Right kidney (tissue), 1 donor: ENCODE measurements around the gene HINT3.
"Not testable (repeated sequence)": the region's sequence is repeated elsewhere in the genome, so short reads cannot be mapped to it uniquely, and the experiment has no call there.

Experiments
- DNase-seq: peaks from one replicate; pipeline ENCODE4 v3.0.0-alpha.2; 2016

The HINT3 gene

GRCh38 chr6:125995972-125996580 lies 39.5 kb downstream of the HINT3 start:
- DNase-seq: no peak

- no peak for DNase-seq
Measured at GRCh38 chr6:126002755-126003679, 46.4 kb downstream of the HINT3 start.

- DNase-seq: no peak
Measured at GRCh38 chr6:126007800-126008199, 51.2 kb downstream of the HINT3 start.

GRCh38 chr6:126010040-126010439 lies 53.5 kb downstream of the HINT3 start:
- DNase-seq: no peak

- no peak for DNase-seq
Measured at GRCh38 chr6:126015863-126016262, 59.3 kb downstream of the HINT3 start.

GRCh38 chr6:126016591-126016990 lies 60.0 kb downstream of the HINT3 start:
- no peak for DNase-seq

GRCh38 chr6:126017668-126018067 lies 61.1 kb downstream of the HINT3 start:
- DNase-seq: no peak

GRCh38 chr6:126020305-126021050 lies 63.9 kb downstream of the HINT3 start:
- no peak for DNase-seq

- not testable (repeated sequence) for DNase-seq
Measured at GRCh38 chr6:126023474-126023873, 66.9 kb downstream of the HINT3 start.

GRCh38 chr6:126026001-126026400 lies 69.4 kb downstream of the HINT3 start:
- DNase-seq: no peak

- no peak for DNase-seq
Measured at GRCh38 chr6:126027601-126028000, 71.0 kb downstream of the HINT3 start.
